ENCODE measurements around the gene ERF. TPM values are rescaled to one million over a fixed set of nuclear protein-coding genes. Genes with fewer than 3 reads are reported as not detected.

ERF gene
- polyA plus RNA-seq, 1 of the 3 experiments (the other 2 are of a cell fraction), result 89.6 TPM

- peak; percentile 88 for DNase-seq
- Histone ChIP-seq H3K9me3 (no peaks in the 10 kb centered on the region), H3K36me3 (replicated peaks in 1 of 2; ENCODE audit: control insufficient read depth in 1 of 2, insufficient read depth in 2 of 2, low read length in 1 of 2) (peaks cover 26 to 46% of the 10 kb centered on the region in 2 experiments), H4K20me1 (ENCODE audit: insufficient read depth) (0 out of 2 replicates have a peak, but pooled peaks cover 5% of the 10 kb centered on the region), H2AFZ (ENCODE audit: low read depth) (no peak overlapping the region), H3K4me1 (ENCODE audit: control insufficient read depth in 1 of 2, insufficient read depth in 2 of 2, low read depth in 1 of 2, low read length in 1 of 2) (no peaks in the 10 kb centered on the region; a peak in 2 of 4 replicates), H3K4me2 (no peak overlapping the region), H3K27ac (ENCODE audit: low read depth in 2 of 2, low read length in 1 of 2) (peak overlapping the region in 1 of 2 experiments; percentile 4; a peak in 2 of 4 replicates), H3K27me3 (ENCODE audit: insufficient read depth) (no peaks in the 10 kb centered on the region), H3K9ac (no peak overlapping the region), H3K79me2 (ENCODE audit: insufficient read depth) (peaks cover 8% of the 10 kb centered on the region), H3K4me3 (ENCODE audit: low read depth in 2 of 2, low read length in 1 of 2) (no peak overlapping the region; a peak in 1 of 4 replicates), H3F3A (replicated peaks; ENCODE audit: insufficient read depth) (peaks cover 27% of the 10 kb centered on the region), H3K9me2 (no peaks in the 10 kb centered on the region)
- 81% methylated on average over 4 of the region's 6 CpGs for WGBS (ENCODE audit: low lambda C conversion rate)
- POLR2A ChIA-PET, result no interaction called here
- CTCF ChIA-PET, result interaction anchor here (0.6 to 9.5 kb wide), 29 partner anchors 8 to 194 kb away, joined by 3 to 60 read pairs (median 4); partner anchors contain the start of genes CIC, ERF, GSK3A and POU2F2
- TF ChIP-seq NFIC (IDR thresholded peaks at IDR 0.05; ENCODE audit: borderline replicate concordance), result no peak
- TF ChIP-seq SMC3 (IDR thresholded peaks at IDR 0.05; ENCODE audit: low read depth, low read length), result peak; percentile 68
- TF ChIP-seq RXRA (IDR thresholded peaks at IDR 0.05; ENCODE audit: borderline replicate concordance, low read depth), result no peak
- peak; percentile 67 for TF ChIP-seq RAD21 (IDR thresholded peaks at IDR 0.05; ENCODE audit: low read length)
- TF ChIP-seq RFX5 (IDR thresholded peaks at IDR 0.05; ENCODE audit: low read length), result no peak
- no peak for TF ChIP-seq YY1 (IDR thresholded peaks at IDR 0.05; ENCODE audit: low read depth)
- TF ChIP-seq TCF12 (IDR thresholded peaks at IDR 0.05), result no peak
- no peak for TF ChIP-seq REST (IDR thresholded peaks at IDR 0.05; ENCODE audit: low read depth, low read length)
- TF ChIP-seq CTCF (IDR thresholded peaks at IDR 0.05), result peak; percentile 93
- TF ChIP-seq FOXM1 (IDR thresholded peaks at IDR 0.05; ENCODE audit: low read depth), result no peak
- TF ChIP-seq TAF1 (IDR thresholded peaks at IDR 0.05; ENCODE audit: borderline replicate concordance, low read depth, low read length), result no peak
- no peak for TF ChIP-seq JUND (IDR thresholded peaks at IDR 0.05)
- no peak; the same call in 1 of the 2 replicates for TF ChIP-seq POLR2AphosphoS5 (IDR thresholded peaks at IDR 0.05; ENCODE audit: low read depth, low read length)
- no peak for TF ChIP-seq ELF1 (IDR thresholded peaks at IDR 0.05)
- TF ChIP-seq MXI1 (IDR thresholded peaks at IDR 0.05; ENCODE audit: low read depth, low read length), result peak; percentile 56; the same call in 1 of the 2 replicates
- TF ChIP-seq, protein P1, sequence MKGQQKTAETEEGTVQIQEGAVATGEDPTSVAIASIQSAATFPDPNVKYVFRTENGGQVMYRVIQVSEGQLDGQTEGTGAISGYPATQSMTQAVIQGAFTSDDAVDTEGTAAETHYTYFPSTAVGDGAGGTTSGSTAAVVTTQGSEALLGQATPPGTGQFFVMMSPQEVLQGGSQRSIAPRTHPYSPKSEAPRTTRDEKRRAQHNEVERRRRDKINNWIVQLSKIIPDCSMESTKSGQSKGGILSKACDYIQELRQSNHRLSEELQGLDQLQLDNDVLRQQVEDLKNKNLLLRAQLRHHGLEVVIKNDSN (IDR thresholded peaks at IDR 0.05; ENCODE audit: borderline replicate concordance, low read depth), result no peak
- TF ChIP-seq, protein P2, sequence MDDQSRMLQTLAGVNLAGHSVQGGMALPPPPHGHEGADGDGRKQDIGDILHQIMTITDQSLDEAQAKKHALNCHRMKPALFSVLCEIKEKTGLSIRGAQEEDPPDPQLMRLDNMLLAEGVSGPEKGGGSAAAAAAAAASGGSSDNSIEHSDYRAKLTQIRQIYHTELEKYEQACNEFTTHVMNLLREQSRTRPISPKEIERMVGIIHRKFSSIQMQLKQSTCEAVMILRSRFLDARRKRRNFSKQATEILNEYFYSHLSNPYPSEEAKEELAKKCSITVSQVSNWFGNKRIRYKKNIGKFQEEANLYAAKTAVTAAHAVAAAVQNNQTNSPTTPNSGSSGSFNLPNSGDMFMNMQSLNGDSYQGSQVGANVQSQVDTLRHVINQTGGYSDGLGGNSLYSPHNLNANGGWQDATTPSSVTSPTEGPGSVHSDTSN (IDR thresholded peaks at IDR 0.05), result no peak
- TF ChIP-seq RCOR1 (IDR thresholded peaks at IDR 0.05; ENCODE audit: low read length), result 0 out of 2 replicates have a peak, but pooled peaks have one; percentile 25
- TF ChIP-seq FOXJ3 (CRISPR knock-in tag; IDR thresholded peaks at IDR 0.05), result 0 out of 2 replicates have a peak, but pooled peaks have one; percentile 30
- TF ChIP-seq, protein P3, sequence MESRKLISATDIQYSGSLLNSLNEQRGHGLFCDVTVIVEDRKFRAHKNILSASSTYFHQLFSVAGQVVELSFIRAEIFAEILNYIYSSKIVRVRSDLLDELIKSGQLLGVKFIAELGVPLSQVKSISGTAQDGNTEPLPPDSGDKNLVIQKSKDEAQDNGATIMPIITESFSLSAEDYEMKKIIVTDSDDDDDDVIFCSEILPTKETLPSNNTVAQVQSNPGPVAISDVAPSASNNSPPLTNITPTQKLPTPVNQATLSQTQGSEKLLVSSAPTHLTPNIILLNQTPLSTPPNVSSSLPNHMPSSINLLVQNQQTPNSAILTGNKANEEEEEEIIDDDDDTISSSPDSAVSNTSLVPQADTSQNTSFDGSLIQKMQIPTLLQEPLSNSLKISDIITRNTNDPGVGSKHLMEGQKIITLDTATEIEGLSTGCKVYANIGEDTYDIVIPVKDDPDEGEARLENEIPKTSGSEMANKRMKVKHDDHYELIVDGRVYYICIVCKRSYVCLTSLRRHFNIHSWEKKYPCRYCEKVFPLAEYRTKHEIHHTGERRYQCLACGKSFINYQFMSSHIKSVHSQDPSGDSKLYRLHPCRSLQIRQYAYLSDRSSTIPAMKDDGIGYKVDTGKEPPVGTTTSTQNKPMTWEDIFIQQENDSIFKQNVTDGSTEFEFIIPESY (IDR thresholded peaks at IDR 0.05; ENCODE audit: borderline replicate concordance, low read depth), result no peak
- TF ChIP-seq EZH2phosphoT487 (IDR thresholded peaks at IDR 0.05; ENCODE audit: borderline replicate concordance, low read depth), result no peak
- no peak for TF ChIP-seq CHD2 (IDR thresholded peaks at IDR 0.05; ENCODE audit: low read length, partially characterized antibody)
- TF ChIP-seq MAX (IDR thresholded peaks at IDR 0.05; ENCODE audit: low read depth), result no peak
Observed at GRCh38 chr19:42295831-42296525, 41.0 kb upstream of the ERF start.

All from SK-N-SH (cell line).